22Rv1 (cell line): ENCODE measurements around the gene RAE1.

Experiments
- CTCF ChIP-seq: fragments of 450-650 bp; IDR thresholded peaks from 2 replicates; pipeline ENCODE4 v1.5.1; 2017; ENCODE audit warnings: mild to moderate bottlenecking
- ZFX ChIP-seq: fragments of 450-650 bp; IDR thresholded peaks from 2 replicates; pipeline ENCODE4 v1.6.1; 2017; ENCODE audit warnings: antibody characterized with exemption, borderline replicate concordance

GRCh38 chr20:57422254-57422653 lies 71.2 kb downstream of the RAE1 start:
- TF ChIP-seq CTCF (no peak), ZFX (no peak)
